ENCODE data around the gene TRPC3.
A peak's percentile ranks its signal among the peaks of the same experiment; 100 is the strongest.

TRPC3 gene

GRCh38 chr4:121951521-121952110, at the start of gene TRPC3:
TRPC3 (minus strand) TSS chr4:121952060; CDS start chr4:121951680, 380 bp downstream.
- DNase-seq, result peak; percentile 31

- DNase-seq, result no peak
Observed at GRCh38 chr4:122000849-122001248, 49.0 kb upstream of the TRPC3 start.

- peak; percentile 6 for DNase-seq
Observed at GRCh38 chr4:121998024-121998423, 46.2 kb upstream of the TRPC3 start.

- DNase-seq, result no peak
Observed at GRCh38 chr4:121995790-121996537, 44.1 kb upstream of the TRPC3 start.

- DNase-seq, result no peak
Observed at GRCh38 chr4:121991968-121992367, 40.1 kb upstream of the TRPC3 start.

GRCh38 chr4:121990489-121990888, 38.6 kb upstream of the TRPC3 start:
- DNase-seq, result no peak

GRCh38 chr4:121989715-121990114, 37.9 kb upstream of the TRPC3 start:
- DNase-seq, result peak; percentile 65

GRCh38 chr4:121988950-121989349, 37.1 kb upstream of the TRPC3 start:
- no peak for DNase-seq

- DNase-seq, result no peak
Observed at GRCh38 chr4:121980643-121981042, 28.8 kb upstream of the TRPC3 start.

GRCh38 chr4:121978172-121978516, 26.3 kb upstream of the TRPC3 start:
- no peak for DNase-seq

- peak; percentile 3 for DNase-seq
Observed at GRCh38 chr4:121977251-121978171, 25.7 kb upstream of the TRPC3 start.

- DNase-seq, result no peak
Observed at GRCh38 chr4:121975784-121976183, 23.9 kb upstream of the TRPC3 start.

- no peak for DNase-seq
Observed at GRCh38 chr4:121973816-121974215, 22.0 kb upstream of the TRPC3 start.

- DNase-seq, result no peak
Observed at GRCh38 chr4:121968859-121969258, 17.0 kb upstream of the TRPC3 start.

- DNase-seq, result no peak
Observed at GRCh38 chr4:121964958-121965357, 13.1 kb upstream of the TRPC3 start.

- DNase-seq, result no peak
Observed at GRCh38 chr4:121960818-121961217, 9.0 kb upstream of the TRPC3 start.

GRCh38 chr4:121958777-121959176, 6.9 kb upstream of the TRPC3 start:
- no peak for DNase-seq

- no peak for DNase-seq
Observed at GRCh38 chr4:121957266-121957665, 5.4 kb upstream of the TRPC3 start.

- no peak for DNase-seq
Observed at GRCh38 chr4:121953860-121954259, 2.0 kb upstream of the TRPC3 start.

- DNase-seq, result peak; percentile 5
Observed at GRCh38 chr4:121952290-121952689, 430 bp upstream of the TRPC3 start.

- DNase-seq, result peak; percentile 40
Observed at GRCh38 chr4:121950680-121951520, 960 bp downstream of the TRPC3 start.

GRCh38 chr4:121950212-121950679, 1.6 kb downstream of the TRPC3 start:
- DNase-seq, result peak; percentile 54

GRCh38 chr4:121946644-121947043, 5.2 kb downstream of the TRPC3 start:
- DNase-seq, result no peak
